ENCODE data around the gene ANKRD22.
A peak's percentile ranks its signal among the peaks of the same experiment; 100 is the strongest.

Gene ANKRD22

DNA sequence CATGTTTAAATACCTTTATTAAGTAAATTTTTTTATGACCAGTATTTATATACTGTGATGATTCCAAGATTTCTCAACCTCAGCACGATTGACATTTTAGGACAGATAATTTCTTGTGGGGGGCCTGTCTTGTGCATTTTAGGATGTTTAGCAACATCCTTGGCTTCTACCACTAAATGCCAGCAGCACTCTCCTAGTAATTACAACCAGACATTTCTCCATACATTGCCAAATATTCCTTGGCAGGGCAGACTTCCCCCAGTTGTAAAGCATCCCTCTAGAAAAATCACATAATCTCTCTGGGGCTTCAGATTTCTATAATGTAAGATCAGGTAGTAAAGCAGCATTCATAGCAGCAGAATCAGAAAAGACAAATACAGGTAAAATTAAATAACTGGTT, 56.9 kb downstream of the ANKRD22 start:
- DNase-seq: no peak

- no peak for DNase-seq
Measured at GRCh38 chr10:88793712-88794299, 57.8 kb downstream of the ANKRD22 start.

DNA sequence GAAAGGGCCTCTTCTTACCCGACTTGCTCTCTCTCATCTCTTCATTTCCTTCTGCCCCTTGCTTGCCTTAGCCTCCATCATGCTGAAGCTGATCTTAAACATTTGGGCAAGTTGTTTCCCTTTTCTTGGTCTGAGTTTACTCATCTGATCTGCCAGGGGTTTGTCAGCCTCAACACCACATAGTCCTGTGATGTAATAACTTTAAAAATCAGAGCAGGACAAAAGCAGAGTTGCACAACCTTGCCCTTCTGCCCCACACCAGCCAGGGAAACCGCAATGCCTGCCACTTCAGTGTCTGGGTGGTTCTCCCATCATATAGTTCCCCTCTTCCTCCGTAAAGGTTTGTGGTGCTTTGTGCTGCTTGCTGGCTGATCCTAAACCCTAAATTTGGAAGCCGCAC, 59.0 kb downstream of the ANKRD22 start:
- no peak for DNase-seq

GRCh38 chr10:88791924-88792323, 59.7 kb downstream of the ANKRD22 start:
- peak; percentile 19 for DNase-seq

GRCh38 chr10:88788924-88789323, 62.7 kb downstream of the ANKRD22 start:
- no peak for DNase-seq

- DNase-seq: no peak
Measured at GRCh38 chr10:88787463-88787862, 64.2 kb downstream of the ANKRD22 start.

GRCh38 chr10:88786032-88786770, 65.4 kb downstream of the ANKRD22 start:
- no peak for DNase-seq

GRCh38 chr10:88783724-88784123, 67.9 kb downstream of the ANKRD22 start:
- DNase-seq: no peak

GRCh38 chr10:88782222-88782621, 69.4 kb downstream of the ANKRD22 start:
- no peak for DNase-seq

GRCh38 chr10:88781206-88781605, 70.4 kb downstream of the ANKRD22 start:
- no peak for DNase-seq

Measured in right hindlimb (tissue), 1 donor.